HepG2 (cell line): ENCODE measurements around the gene PALM. TPM values are rescaled to one million over a fixed set of nuclear protein-coding genes. Genes with fewer than 3 reads are reported as not detected.

Source experiments
- ARNT ChIP-seq: fragments of 450-650 bp; IDR thresholded peaks from 2 replicates; pipeline ENCODE4 v1.6.1; 2017
- ASH2L ChIP-seq: fragments of 300-600, 200-600 bp; sonication (generic); IDR thresholded peaks from 2 replicates; pipeline ENCODE4 v1.7.0; 2017; ENCODE audit warnings: low read depth, mild to moderate bottlenecking, moderate library complexity, mixed read lengths, low read length; ENCODE audit not compliant: insufficient read length
- BORCS8-MEF2B ChIP-seq: sonication (generic); formaldehyde crosslinking; IDR thresholded peaks from 2 replicates; pipeline ENCODE4 v1.8.0; 2022; ENCODE audit warnings: mild to moderate bottlenecking, missing genetic modification reagents
- CEBPG ChIP-seq: IDR thresholded peaks from 2 replicates; pipeline ENCODE4 v1.6.1; 2016
- CENPT ChIP-seq: sonication (generic); formaldehyde crosslinking; IDR thresholded peaks from 2 replicates; pipeline ENCODE4 v1.8.0; 2022; ENCODE audit warnings: low read depth, mild to moderate bottlenecking, moderate library complexity, missing genetic modification reagents
- MTA1 ChIP-seq: sonication (generic); formaldehyde crosslinking; IDR thresholded peaks from 2 replicates; pipeline ENCODE4 v1.4.0; 2020; ENCODE audit warnings: missing genetic modification reagents, mild to moderate bottlenecking, borderline replicate concordance
- NONO ChIP-seq, 2 experiments: fragments of 450-650 bp in 1 of 2; sonication (generic) in 1 of 2; formaldehyde crosslinking in 1 of 2; IDR thresholded peaks in 1 of 2; conservative IDR thresholded peaks in 1 of 2; 2 replicates each; pipeline versions ENCODE4 v1.6.1 to v1.8.0; 2017 to 2022; ENCODE audit warnings: mild to moderate bottlenecking in 1 of 2, missing genetic modification reagents in 1 of 2, moderate library complexity in 1 of 2
- PHF21A ChIP-seq: sonication (generic); formaldehyde crosslinking; IDR thresholded peaks from 2 replicates; pipeline ENCODE4 v1.5.0; 2020; ENCODE audit warnings: mild to moderate bottlenecking, missing genetic modification reagents
- POLR2A ChIP-seq, 2 experiments: IDR thresholded peaks; 2 replicates each; pipeline ENCODE4 v1.6.1; 2011; ENCODE audit warnings: low read depth in 2 of 2, low read length in 2 of 2, mild to moderate bottlenecking in 1 of 2, moderate library complexity in 1 of 2; ENCODE audit not compliant: insufficient read depth in 1 of 2
- SNRNP70 ChIP-seq: fragments of 200-400 bp; formaldehyde crosslinking; IDR thresholded peaks from 2 replicates; pipeline ENCODE4 v1.6.1; 2017; ENCODE audit warnings: mild to moderate bottlenecking, low read depth, low read length, moderate library complexity
- TFDP2 ChIP-seq: sonication (generic); formaldehyde crosslinking; IDR thresholded peaks from 2 replicates; pipeline ENCODE4 v1.4.0; 2020; ENCODE audit warnings: missing genetic modification reagents
- THAP7 ChIP-seq: sonication (generic); formaldehyde crosslinking; IDR thresholded peaks from 2 replicates; pipeline ENCODE4 v1.8.1; 2023; ENCODE audit warnings: mild to moderate bottlenecking, missing genetic modification reagents
- ZBTB33 ChIP-seq: sonication (generic); formaldehyde crosslinking; IDR thresholded peaks from 2 replicates; pipeline ENCODE4 v1.4.0; 2020; ENCODE audit warnings: missing genetic modification reagents
- ZBTB7B ChIP-seq: sonication (generic); formaldehyde crosslinking; IDR thresholded peaks from 2 replicates; pipeline ENCODE4 v1.4.0; 2020; ENCODE audit warnings: missing genetic modification reagents
- ZMYM3 ChIP-seq: sonication (generic); formaldehyde crosslinking; IDR thresholded peaks from 2 replicates; pipeline ENCODE4 v1.5.1; 2020; ENCODE audit warnings: mild to moderate bottlenecking, missing genetic modification reagents
- ZNF138 ChIP-seq: sonication (generic); formaldehyde crosslinking; IDR thresholded peaks from 2 replicates; pipeline ENCODE4 v1.5.0; 2020; ENCODE audit warnings: mild to moderate bottlenecking, low read depth, missing genetic modification reagents
- ZNF333 ChIP-seq: sonication (generic); formaldehyde crosslinking; IDR thresholded peaks from 2 replicates; pipeline ENCODE4 v1.4.0; 2020; ENCODE audit warnings: mild to moderate bottlenecking, missing genetic modification reagents, borderline replicate concordance
- ZNF33A ChIP-seq: sonication (generic); formaldehyde crosslinking; IDR thresholded peaks from 2 replicates; pipeline ENCODE4 v1.5.1; 2020; ENCODE audit warnings: missing genetic modification reagents, mild to moderate bottlenecking, moderate library complexity, borderline replicate concordance
- ZNF496 ChIP-seq: sonication (generic); formaldehyde crosslinking; IDR thresholded peaks from 2 replicates; pipeline ENCODE4 v1.8.1; 2023; ENCODE audit warnings: mild to moderate bottlenecking, moderate library complexity, missing genetic modification reagents; ENCODE audit not compliant: insufficient replicate concordance
- ZNF574 ChIP-seq: sonication (generic); formaldehyde crosslinking; IDR thresholded peaks from 2 replicates; pipeline ENCODE4 v1.4.0; 2020; ENCODE audit warnings: missing genetic modification reagents
- polyA plus RNA-seq, 8 experiments: library from polyadenylated mRNA; depleted of rRNA in 3 of 8; stranded (reverse) in 7 of 8; unstranded in 1 of 8; fragments of >200 nt; fragmentation: Illumina TruSeq in 4 of 8; extraction: Trizol in 4 of 8; gene quantifications; 2 replicates each; pipeline versions ENCODE4 v1.2.1 to v1.2.3, GENCODE V29; 2011 to 2016; ENCODE audit warnings: low read depth in 4 of 8, missing spikeins in 1 of 8, mixed read lengths in 1 of 8; ENCODE audit not compliant: insufficient read depth in 1 of 8
- total RNA-seq, 5 experiments: library from RNA; depleted of rRNA; stranded (reverse); fragments of >200 nt; fragmentation: Illumina TruSeq; extraction: Trizol; gene quantifications; 2 replicates each; pipeline ENCODE4 v1.2.3, GENCODE V29; 2016; ENCODE audit warnings: low read depth in 1 of 5

Gene PALM
- total and polyA plus RNA-seq, 2 of the 13 experiments (the other 11 are each of a cell fraction or from before 2014, with no cell fraction given) = 4.0 to 9.7 TPM

- no peak for TF ChIP-seq ZNF33A (CRISPR knock-in tag)
- peak; percentile 45; the same call in 1 of the 2 replicates for TF ChIP-seq MTA1 (CRISPR knock-in tag)
- TF ChIP-seq ZNF138 (CRISPR knock-in tag) = no peak
- TF ChIP-seq ZBTB7B (CRISPR knock-in tag) = peak; percentile 65; the same call in 1 of the 2 replicates
- TF ChIP-seq ASH2L = no peak
- peak; percentile 27; the same call in 1 of the 2 replicates for TF ChIP-seq ZMYM3 (CRISPR knock-in tag)
- TF ChIP-seq TFDP2 (CRISPR knock-in tag) = peak; percentile 75
- peak; percentile 92 for TF ChIP-seq CEBPG (CRISPR knock-in tag)
- no peak for TF ChIP-seq THAP7 (CRISPR knock-in tag)
- TF ChIP-seq ZBTB33 = 0 out of 2 replicates have a peak, but pooled peaks have one; percentile 11
- no peak for TF ChIP-seq ZNF496 (CRISPR knock-in tag)
- TF ChIP-seq ZNF333 (CRISPR knock-in tag) = 0 out of 2 replicates have a peak, but pooled peaks have one; percentile 43
- TF ChIP-seq SNRNP70 = no peak
- TF ChIP-seq PHF21A (CRISPR knock-in tag) = peak; percentile 19; the same call in 1 of the 2 replicates
- TF ChIP-seq POLR2A (IDR thresholded peaks at IDR 0.05; ENCODE audit: insufficient read depth in 1 of 2, low read depth in 2 of 2, low read length in 2 of 2) = no peak
- TF ChIP-seq BORCS8-MEF2B (CRISPR knock-in tag) = peak; percentile 45; the same call in 1 of the 2 replicates
- TF ChIP-seq ARNT = no peak
- no peak for TF ChIP-seq NONO (IDR thresholded peaks at IDR 0.05)
- TF ChIP-seq NONO (CRISPR knock-in tag; conservative IDR thresholded peaks at IDR 0.05) = peak; percentile 55; the same call in 1 of the 2 replicates
- peak; percentile 35; the same call in 1 of the 2 replicates for TF ChIP-seq ZNF574 (CRISPR knock-in tag)
- peak; percentile 52; the same call in 1 of the 2 replicates for TF ChIP-seq CENPT (CRISPR knock-in tag)
Measured at GRCh38 chr19:718991-719512, 10.3 kb downstream of the PALM start (continued).
